K562 (cell line): ENCODE data around the gene JADE2. TPM values are rescaled to one million over a fixed set of nuclear protein-coding genes. Genes with fewer than 3 reads are reported as not detected.

ENCODE experiments used
- ATAC-seq: fragments of 200-7000 bp; cut with Tn5 transposase; 3 replicates; pipeline ENCODE4 v1.9.1; 2020; ENCODE audit warnings: moderate library complexity
- BruUV-seq: library from RNA; stranded (reverse); fragments of 400-500 nt; replicated peaks from 2 replicates; lab custom pipeline; 2021; lab: Mats Ljungman, UMichigan
- CTCF ChIA-PET: fragments of 300-600 bp; formaldehyde crosslinking; extraction: SDS; loops from one replicate; lab custom pipeline; 2021; ENCODE audit warnings: low intra/inter-chr PET ratio; lab: Yijun Ruan, JAX
- POLR2A ChIA-PET: fragments of 300-600, 350-650 bp; sonication (Branson Sonifier 250); formaldehyde crosslinking; extraction: SDS; loops from one replicate; lab custom pipeline; 2021; ENCODE audit warnings: antibody characterized with exemption, inconsistent platforms; lab: Yijun Ruan, JAX
- DNase-seq, 4 experiments: peaks; one replicate each; pipeline versions ENCODE4 v3.0.0 to v3.0.0-alpha.2; 2011 to 2018; ENCODE audit warnings: low spot score in 3 of 4, mixed read lengths in 3 of 4; ENCODE audit errors: extremely low read depth in 1 of 4
- FAIRE-seq: peaks from 2 replicates; lab custom pipeline; 2011; peaks lifted over from hg19 to GRCh38; lab: Jason Lieb, UNC
- H2AFZ ChIP-seq: 2 replicates; pipeline ENCODE4 v1.6.0; 2011; ENCODE audit warnings: low read depth, low read length, control low read depth, inconsistent platforms
- H3K27ac ChIP-seq: fragments of 200-600 bp; 3 replicates; pipeline ENCODE4 v1.8.0; 2011; ENCODE audit warnings: low read depth, mild to moderate bottlenecking, control low read depth, inconsistent platforms, low read length, moderate library complexity, mixed read lengths; ENCODE audit errors: extremely low read depth
- H3K27me3 ChIP-seq, 2 experiments: fragments of 300-600 bp in 1 of 2; 2 replicates in 1 of 2; 3 replicates in 1 of 2; pipeline versions ENCODE4 v1.6.0 to v1.8.0; 2011; ENCODE audit warnings: inconsistent platforms in 2 of 2, low read length in 2 of 2, mild to moderate bottlenecking in 1 of 2, mixed read lengths in 1 of 2, moderate library complexity in 1 of 2; ENCODE audit not compliant: control insufficient read depth in 2 of 2, insufficient read depth in 2 of 2
- H3K36me3 ChIP-seq: fragments of 300-600 bp; 3 replicates; pipeline ENCODE4 v1.8.0; 2011; ENCODE audit warnings: mild to moderate bottlenecking, low read length, inconsistent platforms; ENCODE audit not compliant: control insufficient read depth, insufficient read depth
- H3K4me1 ChIP-seq, 2 experiments: fragments of 200-600 bp in 1 of 2; replicated peaks in 1 of 2; 2 replicates in 1 of 2; 3 replicates in 1 of 2; pipeline versions ENCODE4 v1.5.1 to v1.8.0; 2011; ENCODE audit warnings: inconsistent platforms in 2 of 2, low read length in 2 of 2, mild to moderate bottlenecking in 1 of 2, mixed read lengths in 1 of 2, moderate library complexity in 1 of 2; ENCODE audit not compliant: control insufficient read depth in 2 of 2, insufficient read depth in 2 of 2
- H3K4me2 ChIP-seq: 2 replicates; pipeline ENCODE4 v1.6.1; 2011; ENCODE audit warnings: low read length, control low read depth, inconsistent platforms, mixed read lengths; ENCODE audit not compliant: insufficient read depth
- H3K4me3 ChIP-seq: fragments of 200-600 bp; sonication (generic), shearing (Covaris generic); 2 replicates; pipeline ENCODE4 v1.5.1; 2016; ENCODE audit warnings: control low read depth, inconsistent platforms
- H3K79me2 ChIP-seq: fragments of 200-600 bp; 3 replicates; pipeline ENCODE4 v1.8.0; 2011; ENCODE audit warnings: low read length, inconsistent platforms; ENCODE audit not compliant: control insufficient read depth, insufficient read depth
- H3K9ac ChIP-seq, 2 experiments: 2 replicates each; pipeline versions ENCODE4 v1.6.0 to v1.6.1; 2011; ENCODE audit warnings: low read depth in 2 of 2, low read length in 2 of 2, control low read depth in 1 of 2, inconsistent platforms in 1 of 2, mild to moderate bottlenecking in 1 of 2, mixed read lengths in 1 of 2; ENCODE audit not compliant: insufficient read depth in 1 of 2
- H3K9me1 ChIP-seq: one replicate; pipeline ENCODE4 v1.6.0; 2011; ENCODE audit warnings: inconsistent platforms, mild to moderate bottlenecking, low read length, moderate library complexity; ENCODE audit not compliant: control insufficient read depth, insufficient read depth
- H3K9me3 ChIP-seq: replicated peaks from 2 replicates; pipeline ENCODE4 v1.5.1; 2011; ENCODE audit warnings: low read depth, low read length, inconsistent platforms; ENCODE audit not compliant: control insufficient read depth, insufficient read depth
- H4K20me1 ChIP-seq: replicated peaks from 2 replicates; pipeline ENCODE4 v1.6.1; 2011; ENCODE audit warnings: low read length, inconsistent platforms, mixed read lengths; ENCODE audit not compliant: control insufficient read depth, insufficient read depth
- ARID2 ChIP-seq: fragments of 450-650 bp; IDR thresholded peaks from 2 replicates; pipeline ENCODE4 v1.6.1; 2017; ENCODE audit warnings: antibody characterized with exemption, mild to moderate bottlenecking
- BHLHE40 ChIP-seq: IDR thresholded peaks from 2 replicates; pipeline ENCODE4 v1.6.1; 2011; ENCODE audit warnings: low read length, improper control_type of control experiment
- GATAD2A ChIP-seq: fragments of 450-650 bp; IDR thresholded peaks from 2 replicates; pipeline ENCODE4 v1.6.1; 2017
- GTF2E2 ChIP-seq: fragments of 200-800 bp; sonication (Bioruptor generic); IDR thresholded peaks from 2 replicates; pipeline ENCODE4 v1.6.1; 2016; ENCODE audit warnings: missing genetic modification characterization, missing compliant biosample characterization
- MAFG ChIP-seq: fragments of 450-650 bp; conservative IDR thresholded peaks from 2 replicates; pipeline ENCODE4 v1.6.1; 2016; ENCODE audit warnings: missing genetic modification characterization, missing compliant biosample characterization
- MED1 ChIP-seq: sonication (generic); formaldehyde crosslinking; IDR thresholded peaks from 2 replicates; pipeline ENCODE4 v1.8.1; 2023; ENCODE audit warnings: missing genetic modification reagents, borderline replicate concordance
- TFE3 ChIP-seq: fragments of 450-650 bp; formaldehyde crosslinking; IDR thresholded peaks from 2 replicates; pipeline ENCODE4 v1.4.0; 2020; ENCODE audit warnings: mild to moderate bottlenecking, mixed read lengths
- ZNF24 ChIP-seq: fragments of 450-650 bp; IDR thresholded peaks from 2 replicates; pipeline ENCODE4 v1.6.1; 2016
- ZNF586 ChIP-seq: fragments of 450-650 bp; formaldehyde crosslinking; conservative IDR thresholded peaks from 2 replicates; pipeline ENCODE4 v1.4.0; 2020; ENCODE audit warnings: mild to moderate bottlenecking, moderate library complexity
- ZNF655 ChIP-seq: fragments of 250-450 bp; sonication (Bioruptor Pico); IDR thresholded peaks from 2 replicates; pipeline ENCODE4 v1.5.0; 2021
- WGBS: fragments of 100-300 bp; shearing (Covaris generic); methylation state at CpG from one replicate; pipeline ENCODE4 v1.1.6; 2016; ENCODE audit warnings: low coverage, mixed read lengths; ENCODE audit not compliant: insufficient coverage; ENCODE audit errors: missing lambda C conversion rate; 5-methylcytosine and 5-hydroxymethylcytosine counted together
- in situ Hi-C: fragments of 300-500 bp; cut with MboI; formaldehyde crosslinking; loops from 4 replicates; pipeline ENCODE4 v1.15.0; 2018; ENCODE audit warnings: inconsistent platforms, mixed read lengths
- intact Hi-C: fragments of 100-400 bp; cut with micrococcal nuclease; formaldehyde crosslinking; loops from 2 replicates; pipeline ENCODE4 v1.14.2; 2022
- polyA plus RNA-seq, 8 experiments: library from polyadenylated mRNA; depleted of rRNA in 4 of 8; stranded (reverse) in 5 of 8; unstranded in 3 of 8; fragments of >200 nt; fragmentation: Nextera tagmentation in 2 of 8; fragmentation: Illumina TruSeq in 1 of 8; extraction: Ambion mirVana in 2 of 8; extraction: Trizol in 1 of 8; gene quantifications; 2 replicates each; pipeline versions ENCODE4 v1.2.1 to v1.2.3, GENCODE V29; 2011 to 2014; ENCODE audit warnings: inconsistent platforms in 1 of 8, missing spikeins in 1 of 8
- total RNA-seq, 7 experiments: library from RNA; depleted of rRNA in 6 of 7; stranded (reverse); fragments of >200 nt in 6 of 7; fragmentation: Illumina TruSeq in 2 of 7; extraction: Trizol in 2 of 7; gene quantifications; 2 replicates each; pipeline versions ENCODE4 v1.2.1 to v1.2.3, GENCODE V29; 2011 to 2021; ENCODE audit warnings: low replicate concordance in 1 of 7
- TF ChIP-seq, protein P1 (sequence below), 3 experiments: IDR thresholded peaks in 2 of 3; conservative IDR thresholded peaks in 1 of 3; 2 replicates each; pipeline ENCODE4 v1.5.1; 2011 to 2012; ENCODE audit warnings: low read length in 3 of 3, mild to moderate bottlenecking in 3 of 3, control low read depth in 2 of 3, improper control_type of control experiment in 1 of 3, inconsistent platforms in 1 of 3, low read depth in 1 of 3, mixed read lengths in 1 of 3, moderate library complexity in 1 of 3; ENCODE audit not compliant: insufficient read depth in 2 of 3

Gene JADE2
- total and polyA plus RNA-seq, 9 of the 15 experiments (the other 6 are each of a cell fraction or from before 2014, with no cell fraction given), result 0.50 to 23.3 (median 9.1) TPM

GRCh38 chr5:134565791-134566740, 40.6 kb downstream of the JADE2 start:
- peaks cover 0 to 7% of the 10 kb centered on the region in 2 experiments; a peak in 2 of 5 replicates for H3K4me1 ChIP-seq
- H3K4me2 ChIP-seq, result no peak overlapping the region
- no peaks in the 10 kb centered on the region for H3K9me3 ChIP-seq
- no peaks in the 10 kb centered on the region; a peak in 1 of 5 replicates for H3K27me3 ChIP-seq
- no peak for TF ChIP-seq ZNF586
- no peak for TF ChIP-seq ZNF24
- no peak for TF ChIP-seq TFE3 (CRISPR knock-in tag)
- TF ChIP-seq, protein P1, sequence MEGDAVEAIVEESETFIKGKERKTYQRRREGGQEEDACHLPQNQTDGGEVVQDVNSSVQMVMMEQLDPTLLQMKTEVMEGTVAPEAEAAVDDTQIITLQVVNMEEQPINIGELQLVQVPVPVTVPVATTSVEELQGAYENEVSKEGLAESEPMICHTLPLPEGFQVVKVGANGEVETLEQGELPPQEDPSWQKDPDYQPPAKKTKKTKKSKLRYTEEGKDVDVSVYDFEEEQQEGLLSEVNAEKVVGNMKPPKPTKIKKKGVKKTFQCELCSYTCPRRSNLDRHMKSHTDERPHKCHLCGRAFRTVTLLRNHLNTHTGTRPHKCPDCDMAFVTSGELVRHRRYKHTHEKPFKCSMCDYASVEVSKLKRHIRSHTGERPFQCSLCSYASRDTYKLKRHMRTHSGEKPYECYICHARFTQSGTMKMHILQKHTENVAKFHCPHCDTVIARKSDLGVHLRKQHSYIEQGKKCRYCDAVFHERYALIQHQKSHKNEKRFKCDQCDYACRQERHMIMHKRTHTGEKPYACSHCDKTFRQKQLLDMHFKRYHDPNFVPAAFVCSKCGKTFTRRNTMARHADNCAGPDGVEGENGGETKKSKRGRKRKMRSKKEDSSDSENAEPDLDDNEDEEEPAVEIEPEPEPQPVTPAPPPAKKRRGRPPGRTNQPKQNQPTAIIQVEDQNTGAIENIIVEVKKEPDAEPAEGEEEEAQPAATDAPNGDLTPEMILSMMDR (IDR thresholded peaks at IDR 0.05 in 2 of 3, conservative IDR thresholded peaks at IDR 0.05 in 1 of 3; ENCODE audit: insufficient read depth in 2 of 3, low read depth in 1 of 3, low read length in 3 of 3), result no peak
- TF ChIP-seq MED1 (CRISPR knock-in tag), result no peak
- no peak for TF ChIP-seq GATAD2A
- TF ChIP-seq MAFG (tag), result no peak
- TF ChIP-seq BHLHE40, result no peak
- TF ChIP-seq GTF2E2 (tag), result no peak
- no peak for TF ChIP-seq ZNF655 (CRISPR knock-in tag)
- no peak for TF ChIP-seq ARID2
- peaks cover 2% of the 10 kb centered on the region for H3K9me1 ChIP-seq
- peaks cover 59% of the 10 kb centered on the region; the same call in 1 of the 3 replicates for H3K36me3 ChIP-seq
- H4K20me1 ChIP-seq, result no peaks in the 10 kb centered on the region; the same call in 1 of the 2 replicates
- in situ Hi-C loops, result no loop called here
- ATAC-seq, result no peak
- no peak overlapping the region for H3K4me3 ChIP-seq
- no TSS peak for BruUV-seq
- intact Hi-C loops, result no loop called here
- H3K27ac ChIP-seq, result no peak overlapping the region
- FAIRE-seq, result no peak
- WGBS, result 79% methylated on average over 27 of the region's 28 CpGs
- POLR2A ChIA-PET, result interaction anchor here (0.9 to 1.2 kb wide), 2 partner anchors 9 to 19 kb away, joined by 3 to 4 read pairs; no protein-coding TSS in a partner anchor
- CTCF ChIA-PET, result no interaction called here
- DNase-seq, result no peak
- H3K9ac ChIP-seq, result peak overlapping the region in 1 of 2 experiments; percentile 64; a peak in 1 of 4 replicates
- H2AFZ ChIP-seq, result no peak overlapping the region
- H3K79me2 ChIP-seq, result no peaks in the 10 kb centered on the region
